HS-5 (cell line): Measurements from ENCODE around the gene GLIPR1L2.
"Not testable (repeated sequence)": the region's sequence is repeated elsewhere in the genome, so short reads cannot be mapped to it uniquely, and the experiment has no call there.

ENCODE experiments used
- DNase-seq: peaks from one replicate; pipeline ENCODE4 v3.0.0-alpha.2; 2012; ENCODE audit warnings: low read depth

GLIPR1L2 gene

DNA sequence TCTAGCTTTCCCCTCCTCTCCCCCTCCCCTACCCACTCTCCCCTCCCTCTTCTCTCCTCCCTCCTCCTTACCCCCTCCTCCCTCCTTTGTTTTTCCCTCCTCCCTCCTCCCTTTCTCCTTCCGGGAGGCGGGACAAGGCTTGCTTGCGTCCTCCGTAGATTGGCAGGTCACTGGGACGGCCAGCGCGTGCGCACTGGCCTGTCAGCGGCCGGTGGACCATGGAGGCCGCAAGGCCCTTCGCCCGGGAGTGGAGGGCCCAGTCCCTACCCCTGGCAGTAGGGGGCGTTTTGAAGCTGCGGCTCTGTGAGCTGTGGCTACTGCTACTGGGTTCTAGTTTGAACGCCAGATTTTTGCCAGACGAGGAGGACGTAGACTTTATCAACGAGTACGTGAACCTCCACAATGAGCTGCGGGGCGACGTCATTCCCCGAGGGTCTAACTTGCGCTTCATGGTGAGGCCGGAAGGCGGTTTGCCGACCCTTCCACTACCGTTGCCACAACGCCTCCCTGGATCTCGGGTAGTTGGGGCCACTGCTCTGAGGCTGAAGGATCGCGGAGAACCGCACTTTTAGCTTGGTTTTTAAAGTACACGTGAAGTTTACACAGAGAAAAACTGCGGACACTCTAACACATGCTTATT lies at the start of gene GLIPR1L2:
TSS of gene GLIPR1L2 (plus strand) at position 191 of the 640 bp plus-strand sequence. CDS start at position 219, 28 bp downstream.
- peak; percentile 88 for DNase-seq

DNA sequence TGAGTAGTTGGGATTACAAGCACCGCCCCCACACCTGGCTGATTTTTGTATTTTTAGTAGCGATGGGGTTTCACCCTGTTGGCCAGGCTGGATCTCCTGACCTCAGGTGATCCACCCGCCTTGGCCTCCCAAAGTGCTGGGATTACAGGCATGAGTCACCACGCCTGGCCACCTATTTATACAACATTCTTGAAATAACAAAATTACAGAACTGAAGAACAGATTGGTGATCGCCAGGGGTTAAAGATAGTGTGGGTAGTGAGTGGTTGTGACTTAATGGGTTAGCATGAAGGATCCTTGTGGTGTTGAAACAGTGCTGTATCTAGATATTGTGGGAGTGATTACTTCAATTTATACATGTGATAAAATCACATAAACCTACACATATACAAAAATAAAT lies 49.0 kb upstream of the GLIPR1L2 start:
- no peak for DNase-seq

- no peak for DNase-seq
Measured at GRCh38 chr12:75345531-75345930, 45.4 kb upstream of the GLIPR1L2 start.

GRCh38 chr12:75346215-75346614 lies 44.7 kb upstream of the GLIPR1L2 start:
- not testable (repeated sequence) for DNase-seq

DNA sequence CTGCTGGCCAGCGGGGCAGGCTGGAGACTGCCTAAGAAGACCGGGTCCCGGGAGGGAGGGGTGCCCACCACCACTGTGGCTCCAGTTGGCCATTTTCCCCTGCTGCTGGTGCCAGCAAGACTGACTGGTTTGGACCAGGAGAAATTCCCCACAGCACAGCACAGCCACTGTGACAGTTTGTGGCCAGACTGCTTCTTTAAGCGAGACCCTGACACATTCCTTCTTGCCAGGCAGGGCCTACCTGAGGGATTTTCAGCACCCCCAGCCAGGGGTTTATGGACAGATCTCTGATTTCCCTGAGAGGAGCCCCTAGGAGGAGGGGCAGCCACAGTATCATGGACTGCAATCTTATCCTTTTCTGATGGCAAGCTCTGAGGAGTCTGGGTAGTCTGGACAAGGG lies 40.9 kb upstream of the GLIPR1L2 start:
- no peak for DNase-seq

DNA sequence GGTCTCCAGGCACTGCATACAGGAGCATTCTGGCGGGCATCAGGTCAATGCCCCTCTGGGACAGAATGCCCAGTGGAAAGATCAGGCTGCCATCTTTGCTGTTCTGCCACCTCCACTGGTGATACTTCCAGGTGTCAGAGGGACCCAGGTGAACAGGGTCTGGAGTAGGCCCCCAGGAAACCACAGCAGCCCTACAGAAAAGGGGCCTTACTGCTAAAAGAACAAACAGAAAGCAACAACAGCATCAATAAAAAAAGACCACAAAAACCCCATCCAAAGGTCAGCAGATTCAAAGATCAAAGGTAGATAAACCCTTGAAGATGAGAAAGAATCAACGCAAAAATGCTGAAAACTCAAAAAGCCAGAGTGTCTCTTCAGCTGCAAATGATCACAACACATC lies 40.5 kb upstream of the GLIPR1L2 start:
- no peak for DNase-seq

GRCh38 chr12:75354011-75354410 lies 36.9 kb upstream of the GLIPR1L2 start:
- no peak for DNase-seq

GRCh38 chr12:75360920-75361319 lies 30.0 kb upstream of the GLIPR1L2 start:
- no peak for DNase-seq

GRCh38 chr12:75361408-75361807 lies 29.5 kb upstream of the GLIPR1L2 start:
- DNase-seq, result no peak

DNA sequence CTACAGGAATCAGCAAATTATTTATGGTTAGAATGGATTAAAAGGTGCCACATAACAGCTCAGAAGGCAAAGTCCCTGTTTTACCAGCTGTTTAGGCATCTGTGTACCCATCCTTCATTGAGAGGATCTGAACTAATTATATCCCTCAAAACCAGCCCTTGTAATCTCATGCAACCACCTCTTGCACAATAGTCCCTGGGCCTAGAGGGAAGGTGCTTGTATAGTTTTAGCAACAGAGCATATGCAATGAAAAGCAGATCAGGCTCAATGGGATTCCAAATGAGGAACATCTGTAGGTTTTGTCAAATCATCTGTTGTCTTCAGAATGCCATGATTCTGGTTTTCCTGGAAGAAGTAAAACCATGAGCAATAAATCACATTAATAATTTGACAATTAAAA lies 26.0 kb upstream of the GLIPR1L2 start:
- no peak for DNase-seq

DNA sequence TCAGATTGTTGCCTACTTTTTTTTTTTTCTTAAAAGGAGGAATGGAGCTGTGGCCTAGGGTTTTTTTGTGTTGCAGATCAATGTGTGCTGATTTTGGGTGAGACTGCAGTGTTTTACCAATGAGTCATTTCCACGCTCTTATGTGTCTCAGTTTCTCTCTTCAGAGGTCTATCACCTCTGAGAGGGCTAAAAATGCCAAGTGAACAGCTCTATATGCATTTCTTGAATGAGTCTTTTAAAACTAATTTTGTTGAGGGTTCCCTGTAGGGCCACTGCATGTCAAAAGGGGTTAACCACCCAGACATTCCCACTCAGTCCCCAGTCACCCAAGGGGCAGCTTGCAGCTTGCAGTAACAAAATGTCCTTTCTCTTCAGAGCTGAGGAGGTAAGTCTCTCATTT lies 24.3 kb upstream of the GLIPR1L2 start:
- DNase-seq, result no peak

- no peak for DNase-seq
Measured at GRCh38 chr12:75374971-75375370, 15.9 kb upstream of the GLIPR1L2 start.

DNA sequence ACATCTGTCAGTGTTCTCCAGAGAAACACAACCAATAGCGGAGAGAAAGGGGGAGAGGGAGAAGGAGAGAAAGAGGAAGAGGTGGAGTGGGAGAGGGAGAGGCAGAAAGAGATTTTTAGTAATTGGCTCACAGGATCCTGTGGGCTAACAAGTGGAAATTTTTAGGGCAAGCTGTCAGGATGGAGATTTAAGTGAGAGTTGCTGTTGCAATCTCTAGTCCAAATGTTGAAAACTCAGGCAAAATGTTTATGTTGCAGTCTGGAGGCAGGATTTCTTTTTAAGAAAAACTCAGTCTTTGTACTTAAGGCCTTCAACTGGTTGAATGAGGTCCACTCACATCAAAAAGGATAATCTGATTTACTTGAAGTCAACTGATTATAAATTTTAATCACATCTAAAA lies 12.5 kb upstream of the GLIPR1L2 start:
- DNase-seq, result no peak

- DNase-seq, result peak; percentile 38
Measured at GRCh38 chr12:75389061-75389460, 1.8 kb upstream of the GLIPR1L2 start.

GRCh38 chr12:75389706-75390105 lies 1.2 kb upstream of the GLIPR1L2 start:
- DNase-seq, result no peak

DNA sequence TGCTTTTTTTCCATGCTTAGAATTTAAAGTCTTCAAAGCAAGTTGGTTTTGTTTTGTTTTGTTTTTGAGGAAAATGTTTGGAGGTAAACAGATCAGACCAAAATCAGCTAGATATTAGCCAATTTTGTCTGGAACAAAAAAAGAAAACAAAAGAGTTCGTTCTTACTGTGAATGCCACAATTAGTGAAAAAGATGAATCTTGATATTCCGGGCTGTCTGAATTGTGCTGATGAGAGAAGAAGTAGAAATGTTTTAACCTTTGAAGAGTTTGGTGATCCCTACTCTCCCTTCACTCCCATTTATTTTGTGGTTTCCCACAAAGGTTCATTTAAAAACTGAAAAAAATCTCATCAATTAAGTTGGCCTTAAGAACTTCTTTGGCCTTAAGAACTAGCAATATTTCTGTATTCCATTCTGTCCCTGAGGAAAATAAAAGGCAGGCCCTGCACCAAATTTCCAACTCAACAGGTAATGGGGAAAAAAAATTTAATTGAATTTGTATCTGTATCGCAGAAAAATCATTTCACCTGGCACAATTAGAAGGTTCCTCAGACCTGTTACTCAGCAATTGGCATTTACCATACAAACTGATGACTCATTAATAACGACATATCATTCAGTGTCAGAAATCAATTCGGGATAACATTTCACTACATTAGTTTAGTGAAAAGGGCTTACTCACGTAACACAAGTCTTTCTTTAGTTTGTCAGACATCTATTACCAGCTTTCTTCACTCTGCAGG lies 562 bp upstream of the GLIPR1L2 start:
- no peak for DNase-seq

- no peak for DNase-seq
Measured at GRCh38 chr12:75404231-75404630, 13.3 kb downstream of the GLIPR1L2 start.

- no peak for DNase-seq
Measured at GRCh38 chr12:75407683-75408082, 16.8 kb downstream of the GLIPR1L2 start.

DNA sequence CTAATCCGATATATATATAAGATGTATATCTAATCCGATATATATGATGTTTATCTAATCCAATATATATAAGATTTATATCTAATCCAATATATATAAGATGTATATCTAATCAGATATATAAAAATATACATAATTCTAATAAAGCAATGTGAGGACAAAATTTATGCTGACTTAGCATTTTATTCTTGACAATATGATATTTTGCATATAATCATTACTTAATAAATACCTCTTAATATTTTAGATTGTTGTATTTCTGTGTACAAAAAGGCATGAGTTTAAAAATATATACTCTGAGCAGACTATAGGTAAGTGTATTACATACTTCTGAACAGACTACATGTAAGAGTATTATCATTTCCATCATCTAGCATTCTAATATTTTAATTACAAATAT lies 18.9 kb downstream of the GLIPR1L2 start:
- no peak for DNase-seq

DNA sequence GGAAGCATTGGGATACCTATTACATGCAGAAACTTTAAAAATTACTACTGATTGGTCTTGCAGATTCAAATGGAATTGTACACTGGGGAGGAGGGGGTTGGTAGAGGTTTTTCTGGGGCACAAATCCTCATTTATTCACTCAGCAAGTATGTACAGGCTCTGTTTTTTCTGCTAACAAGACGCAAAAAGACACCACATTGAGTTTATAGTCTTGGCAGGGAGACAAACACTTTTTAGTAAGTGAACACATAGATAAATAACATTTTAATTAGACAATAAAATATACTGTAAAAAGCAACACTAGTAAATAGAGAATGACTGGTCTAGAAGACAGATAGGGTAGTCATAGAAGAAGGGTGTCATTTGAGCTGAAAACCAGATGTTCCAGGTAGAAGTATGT lies 23.8 kb downstream of the GLIPR1L2 start:
- no peak for DNase-seq

DNA sequence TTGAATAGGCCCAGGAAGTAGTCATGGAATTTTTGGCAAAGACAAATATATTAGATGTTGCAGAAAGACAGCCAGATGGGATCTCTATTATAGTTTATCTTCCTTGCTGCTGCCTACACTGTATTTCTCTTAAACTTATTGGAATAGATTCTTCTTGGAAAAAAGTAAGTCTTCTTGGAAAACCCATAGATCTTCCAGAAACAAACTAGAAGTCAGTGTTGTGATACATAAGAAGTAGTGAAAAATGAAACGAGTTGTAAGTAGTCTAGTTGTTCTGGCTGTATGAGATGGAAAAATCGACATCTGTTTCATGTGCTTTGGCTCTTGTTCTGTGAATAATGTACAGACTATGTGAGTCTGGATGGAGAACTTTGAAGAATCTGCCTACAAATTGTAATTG lies 29.0 kb downstream of the GLIPR1L2 start:
- no peak for DNase-seq

DNA sequence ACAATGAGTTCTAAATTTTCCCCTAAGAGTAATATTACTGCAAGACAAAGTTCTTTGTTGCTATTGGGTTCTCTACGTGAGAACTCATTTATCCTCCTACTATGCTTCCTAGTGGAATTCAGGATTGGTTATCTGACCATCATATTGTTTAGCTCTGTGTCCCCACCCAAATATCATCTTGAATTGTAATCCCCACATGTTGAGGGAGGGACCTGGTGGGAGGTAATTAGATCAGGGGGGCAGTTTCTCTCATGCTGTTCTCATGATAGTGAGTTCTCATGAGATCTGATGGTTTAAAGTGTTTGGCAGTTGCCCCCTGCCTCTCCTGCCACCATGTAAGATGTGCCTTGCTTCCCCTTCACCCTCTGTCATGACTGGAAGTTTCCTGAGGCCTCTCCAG lies 36.6 kb downstream of the GLIPR1L2 start:
- no peak for DNase-seq

- DNase-seq, result no peak
Measured at GRCh38 chr12:75428767-75429166, 37.9 kb downstream of the GLIPR1L2 start.

- DNase-seq, result no peak
Measured at GRCh38 chr12:75432924-75433323, 42.0 kb downstream of the GLIPR1L2 start.
